SJCRH30 (cell line): ENCODE results near the gene CLGN. TPM values are rescaled to one million over a fixed set of nuclear protein-coding genes. Genes with fewer than 3 reads are reported as not detected.
"Not testable (repeated sequence)": the region's sequence is repeated elsewhere in the genome, so short reads cannot be mapped to it uniquely, and the experiment has no call there.

Experiments
- DNase-seq, 2 experiments: peaks; one replicate each; pipeline ENCODE4 v3.0.0-alpha.2; 2015 to 2020
- H3K27ac ChIP-seq: fragments of 250-450 bp; sonication (Bioruptor Pico); 2 replicates; pipeline ENCODE4 v1.5.1; 2020; ENCODE audit warnings: mild to moderate bottlenecking, moderate library complexity
- H3K27me3 ChIP-seq: fragments of 250-450 bp; sonication (Bioruptor Pico); 2 replicates; pipeline ENCODE4 v1.5.1; 2020; ENCODE audit warnings: mild to moderate bottlenecking, moderate library complexity
- H3K36me3 ChIP-seq: fragments of 250-450 bp; sonication (Bioruptor Pico); 2 replicates; pipeline ENCODE4 v1.5.1; 2020; ENCODE audit warnings: mild to moderate bottlenecking, moderate library complexity
- H3K4me1 ChIP-seq: fragments of 250-450 bp; sonication (Bioruptor Pico); 2 replicates; pipeline ENCODE4 v1.5.1; 2020; ENCODE audit warnings: mild to moderate bottlenecking, moderate library complexity
- H3K4me3 ChIP-seq: fragments of 250-450 bp; sonication (Bioruptor Pico); 2 replicates; pipeline ENCODE4 v1.5.1; 2020; ENCODE audit warnings: mild to moderate bottlenecking, moderate library complexity
- H3K9me3 ChIP-seq: fragments of 250-450 bp; sonication (Bioruptor Pico); replicated peaks from 2 replicates; pipeline ENCODE4 v1.5.1; 2020; ENCODE audit warnings: mild to moderate bottlenecking, moderate library complexity
- total RNA-seq: library from RNA; depleted of rRNA; stranded (reverse); fragments of >200 nt; shearing (Covaris generic); gene quantifications from 2 replicates; pipeline ENCODE4 v1.2.3, GENCODE V29; 2014; rRNA removed

The CLGN gene
- total RNA-seq: 4.2 and 5.5 TPM in 2 replicates

GRCh38 chr4:140427106-140427918 is at the start of gene CLGN:
CLGN (minus strand) TSS chr4:140427648; CDS start chr4:140413078, 14,570 bp downstream.
- H3K4me1 ChIP-seq: no peaks in the 10 kb centered on the region
- H3K4me3 ChIP-seq: peak within 1 kb of the TSS; percentile 73
- H3K9me3 ChIP-seq: no peaks in the 10 kb centered on the region
- peak within 1 kb of the TSS; percentile 53 for H3K27ac ChIP-seq
- no peaks in the 10 kb centered on the region for H3K27me3 ChIP-seq
- H3K36me3 ChIP-seq: no peaks in the 10 kb centered on the region
- peak; percentile 82 to 84 for DNase-seq

GRCh38 chr4:140472156-140472555 is 44.7 kb upstream of the CLGN start:
- Histone ChIP-seq H3K9me3 (no peaks in the 10 kb centered on the region), H3K4me3 (no peak overlapping the region), H3K27ac (no peak overlapping the region), H3K4me1 (no peaks in the 10 kb centered on the region), H3K36me3 (no peaks in the 10 kb centered on the region), H3K27me3 (no peaks in the 10 kb centered on the region)
- DNase-seq: no peak

- Histone ChIP-seq H3K4me1 (no peaks in the 10 kb centered on the region), H3K9me3 (no peaks in the 10 kb centered on the region), H3K27ac (no peak overlapping the region), H3K27me3 (no peaks in the 10 kb centered on the region), H3K4me3 (no peak overlapping the region), H3K36me3 (no peaks in the 10 kb centered on the region)
- no peak for DNase-seq
Observed at GRCh38 chr4:140469791-140470733, 42.6 kb upstream of the CLGN start.

GRCh38 chr4:140466146-140466545 is 38.7 kb upstream of the CLGN start:
- DNase-seq: no peak
- Histone ChIP-seq H3K4me1 (no peaks in the 10 kb centered on the region), H3K36me3 (no peaks in the 10 kb centered on the region), H3K9me3 (no peaks in the 10 kb centered on the region), H3K4me3 (no peak overlapping the region), H3K27ac (no peak overlapping the region), H3K27me3 (no peaks in the 10 kb centered on the region)

DNA sequence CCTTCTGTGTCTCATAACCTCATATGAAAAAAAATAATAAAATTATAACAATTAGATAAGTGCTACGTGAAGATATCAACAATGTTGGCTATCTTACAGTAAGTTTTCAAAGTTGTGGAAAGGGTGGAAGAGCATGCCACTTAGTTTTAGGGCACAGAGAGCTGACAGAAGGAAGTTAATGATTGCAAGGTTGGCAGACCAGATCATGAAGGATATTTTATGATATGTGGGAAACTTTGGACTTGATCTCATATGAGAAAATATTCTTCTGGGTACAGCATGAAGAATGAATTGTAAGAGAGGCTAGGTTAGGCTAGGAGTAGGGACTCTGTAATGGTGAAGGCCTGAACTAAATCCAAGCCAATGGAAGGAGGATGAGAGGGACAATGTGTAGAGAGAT is 36.2 kb upstream of the CLGN start:
- Histone ChIP-seq H3K9me3 (no peaks in the 10 kb centered on the region), H3K27me3 (no peaks in the 10 kb centered on the region), H3K4me3 (no peak overlapping the region), H3K4me1 (no peaks in the 10 kb centered on the region), H3K27ac (no peak overlapping the region), H3K36me3 (no peaks in the 10 kb centered on the region)
- DNase-seq: no peak

DNA sequence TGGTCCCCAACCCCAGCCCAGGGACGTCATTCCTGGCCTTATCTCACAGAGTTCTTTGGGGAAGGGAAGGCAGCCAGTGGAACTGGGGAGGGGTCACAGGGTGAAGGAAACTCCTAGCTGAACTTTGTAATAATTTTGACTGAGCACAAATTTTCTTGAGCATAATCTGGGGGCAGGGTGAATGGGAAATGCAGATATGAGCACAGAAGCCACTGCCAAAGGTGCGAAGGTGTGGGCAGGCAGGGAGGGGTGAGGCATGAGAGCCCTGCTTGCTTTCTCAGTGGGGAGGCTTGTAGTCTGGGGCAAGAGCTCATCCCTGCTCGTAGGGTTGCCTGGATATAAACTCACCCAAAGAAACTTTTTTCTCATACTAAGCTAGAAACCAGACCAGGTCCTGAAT is 35.7 kb upstream of the CLGN start:
- H3K27me3 ChIP-seq: no peaks in the 10 kb centered on the region
- no peak for DNase-seq
- H3K27ac ChIP-seq: no peak overlapping the region
- H3K36me3 ChIP-seq: no peaks in the 10 kb centered on the region
- H3K4me1 ChIP-seq: no peaks in the 10 kb centered on the region
- H3K4me3 ChIP-seq: no peak overlapping the region
- H3K9me3 ChIP-seq: no peaks in the 10 kb centered on the region

GRCh38 chr4:140450352-140450751 is 22.9 kb upstream of the CLGN start:
- no peak for DNase-seq
- Histone ChIP-seq H3K27ac (no peak overlapping the region), H3K36me3 (no peaks in the 10 kb centered on the region), H3K9me3 (no peaks in the 10 kb centered on the region), H3K4me3 (no peak overlapping the region), H3K27me3 (no peaks in the 10 kb centered on the region), H3K4me1 (no peaks in the 10 kb centered on the region)

GRCh38 chr4:140448830-140449229 is 21.4 kb upstream of the CLGN start:
- Histone ChIP-seq H3K4me3 (no peak overlapping the region), H3K36me3 (no peaks in the 10 kb centered on the region), H3K4me1 (no peaks in the 10 kb centered on the region), H3K9me3 (no peaks in the 10 kb centered on the region), H3K27me3 (no peaks in the 10 kb centered on the region), H3K27ac (no peak overlapping the region)
- peak in 1 of 2 experiments; percentile 2 for DNase-seq

DNA sequence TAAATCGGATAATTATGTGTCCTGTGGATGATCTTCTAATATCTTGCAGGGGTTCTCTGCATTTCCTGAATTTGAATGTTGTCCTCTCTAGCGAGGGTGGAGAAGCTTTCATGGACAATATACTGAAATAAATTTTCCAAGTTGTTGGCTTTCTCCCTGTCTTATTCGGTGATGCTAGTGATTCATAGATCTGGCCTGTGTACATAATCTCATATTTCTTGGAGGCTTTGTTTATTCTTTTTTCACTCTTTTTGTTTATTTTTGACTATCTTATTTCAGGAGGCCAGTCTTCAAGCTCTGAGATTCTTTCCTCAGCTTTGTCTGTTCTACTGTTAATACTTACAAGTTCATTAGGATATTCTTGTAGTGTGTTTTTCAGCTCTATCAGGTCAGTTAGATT is 20.7 kb upstream of the CLGN start:
- no peaks in the 10 kb centered on the region for H3K4me1 ChIP-seq
- no peak overlapping the region for H3K4me3 ChIP-seq
- H3K27me3 ChIP-seq: no peaks in the 10 kb centered on the region
- DNase-seq: no peak
- no peaks in the 10 kb centered on the region for H3K9me3 ChIP-seq
- no peaks in the 10 kb centered on the region for H3K36me3 ChIP-seq
- no peak overlapping the region for H3K27ac ChIP-seq

GRCh38 chr4:140444347-140444746 is 16.9 kb upstream of the CLGN start:
- not testable (repeated sequence) for H3K36me3 ChIP-seq

DNA sequence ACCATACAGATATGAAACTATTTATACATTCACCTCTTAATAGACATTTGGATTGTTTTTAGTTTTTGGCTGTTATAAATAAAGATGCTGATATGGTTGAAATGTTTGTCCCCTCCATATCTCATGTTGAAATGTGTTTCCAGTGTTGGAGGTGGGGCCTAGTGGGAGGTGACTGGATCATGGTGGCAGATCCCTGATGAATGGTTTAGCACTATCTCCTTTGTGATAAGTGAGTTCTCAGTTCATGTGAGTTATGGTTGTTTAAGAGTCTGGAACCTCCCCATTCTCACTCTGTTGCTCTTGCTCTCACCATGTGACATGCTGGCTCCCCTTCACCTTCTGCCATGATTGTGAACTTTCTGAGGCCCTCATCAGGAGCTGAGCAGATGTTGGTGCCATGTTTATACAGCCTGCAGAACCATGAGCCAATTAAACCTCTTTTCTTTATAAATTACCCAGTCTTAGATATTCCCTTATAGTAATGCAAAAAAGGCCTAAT is 12.2 kb upstream of the CLGN start:
- Histone ChIP-seq H3K36me3 (no peaks in the 10 kb centered on the region), H3K4me3 (no peak overlapping the region), H3K27me3 (no peaks in the 10 kb centered on the region), H3K4me1 (no peaks in the 10 kb centered on the region), H3K9me3 (no peaks in the 10 kb centered on the region), H3K27ac (no peak overlapping the region)
- no peak for DNase-seq

More at GRCh38 chr4:140444347-140444746, 16.9 kb upstream of the CLGN start:
- DNase-seq, H3K27ac ChIP-seq, H3K4me3 ChIP-seq, H3K27me3 ChIP-seq, H3K4me1 ChIP-seq, H3K9me3 ChIP-seq: not testable (repeated sequence)

- no peak for DNase-seq
- Histone ChIP-seq H3K36me3 (no peaks in the 10 kb centered on the region), H3K4me1 (no peaks in the 10 kb centered on the region), H3K27ac (peak overlapping the region; percentile 53; the same call in 1 of the 2 replicates), H3K4me3 (peak overlapping the region; percentile 73), H3K27me3 (no peaks in the 10 kb centered on the region), H3K9me3 (no peaks in the 10 kb centered on the region)
Observed at GRCh38 chr4:140427919-140428471, 547 bp upstream of the CLGN start.

- peak; percentile 22 to 43 for DNase-seq
- peak overlapping the region; percentile 53 for H3K27ac ChIP-seq
Observed at GRCh38 chr4:140426610-140427105, 790 bp downstream of the CLGN start.

GRCh38 chr4:140423106-140423505 is 4.3 kb downstream of the CLGN start:
- Histone ChIP-seq H3K27ac (no peak overlapping the region), H3K4me1 (no peaks in the 10 kb centered on the region; the same call in 1 of the 2 replicates), H3K9me3 (no peaks in the 10 kb centered on the region), H3K36me3 (no peaks in the 10 kb centered on the region), H3K27me3 (no peaks in the 10 kb centered on the region), H3K4me3 (no peak overlapping the region)
- no peak for DNase-seq

More at GRCh38 chr4:140426610-140427105, 790 bp downstream of the CLGN start:
- Histone ChIP-seq H3K27me3 (no peaks in the 10 kb centered on the region), H3K4me1 (no peaks in the 10 kb centered on the region), H3K36me3 (no peaks in the 10 kb centered on the region), H3K4me3 (peak overlapping the region; percentile 73), H3K9me3 (no peaks in the 10 kb centered on the region)
